NCI-H748 treated with DMSO at 0.1 percent for 48 hours (cell line): ENCODE data around the gene CRNKL1.
"Not testable (repeated sequence)": the region's sequence is repeated elsewhere in the genome, so short reads cannot be mapped to it uniquely, and the experiment has no call there.

Experiments
- DNase-seq: peaks from one replicate; lab custom pipeline; 2025; lab: John Stamatoyannopoulos, UW

Gene CRNKL1

DNA sequence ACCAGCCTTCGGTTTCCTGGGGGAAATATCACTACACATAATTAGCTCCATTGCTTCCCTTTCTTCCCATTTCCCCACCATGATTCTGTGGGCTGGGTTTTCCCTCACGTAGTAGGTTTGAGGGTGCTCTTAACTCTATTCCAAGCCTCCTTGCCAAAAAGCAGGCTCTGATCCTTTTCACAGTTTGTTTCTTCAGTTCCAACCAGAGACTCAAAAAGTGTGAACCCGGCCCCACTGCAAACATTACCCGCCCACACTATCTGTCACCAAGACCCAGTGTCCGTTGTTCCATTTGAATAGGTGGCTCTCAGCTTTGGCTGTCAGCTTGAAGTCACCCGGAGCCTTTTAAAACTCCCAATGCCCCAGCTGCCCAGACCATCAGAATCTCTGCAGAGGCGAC is 46.9 kb downstream of the CRNKL1 start:
- no peak for DNase-seq

DNA sequence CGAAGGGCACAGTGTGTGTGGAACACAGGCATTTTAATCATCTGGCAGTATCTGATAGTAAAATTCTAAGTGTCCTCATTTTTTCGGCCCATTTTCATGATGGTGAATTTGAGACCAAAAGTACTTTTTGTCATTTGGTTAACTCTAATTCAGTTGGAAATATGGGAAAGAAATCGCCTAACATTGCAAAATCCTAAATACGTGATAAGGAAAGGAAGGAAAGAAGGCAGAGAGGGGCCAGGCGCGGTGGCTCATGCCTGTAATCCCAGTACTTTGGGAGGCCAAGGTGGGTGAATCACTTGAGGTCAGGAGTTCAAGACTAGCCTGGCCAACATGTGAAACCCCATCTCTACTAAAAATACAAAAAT is 48.3 kb downstream of the CRNKL1 start:
- not testable (repeated sequence) for DNase-seq

DNA sequence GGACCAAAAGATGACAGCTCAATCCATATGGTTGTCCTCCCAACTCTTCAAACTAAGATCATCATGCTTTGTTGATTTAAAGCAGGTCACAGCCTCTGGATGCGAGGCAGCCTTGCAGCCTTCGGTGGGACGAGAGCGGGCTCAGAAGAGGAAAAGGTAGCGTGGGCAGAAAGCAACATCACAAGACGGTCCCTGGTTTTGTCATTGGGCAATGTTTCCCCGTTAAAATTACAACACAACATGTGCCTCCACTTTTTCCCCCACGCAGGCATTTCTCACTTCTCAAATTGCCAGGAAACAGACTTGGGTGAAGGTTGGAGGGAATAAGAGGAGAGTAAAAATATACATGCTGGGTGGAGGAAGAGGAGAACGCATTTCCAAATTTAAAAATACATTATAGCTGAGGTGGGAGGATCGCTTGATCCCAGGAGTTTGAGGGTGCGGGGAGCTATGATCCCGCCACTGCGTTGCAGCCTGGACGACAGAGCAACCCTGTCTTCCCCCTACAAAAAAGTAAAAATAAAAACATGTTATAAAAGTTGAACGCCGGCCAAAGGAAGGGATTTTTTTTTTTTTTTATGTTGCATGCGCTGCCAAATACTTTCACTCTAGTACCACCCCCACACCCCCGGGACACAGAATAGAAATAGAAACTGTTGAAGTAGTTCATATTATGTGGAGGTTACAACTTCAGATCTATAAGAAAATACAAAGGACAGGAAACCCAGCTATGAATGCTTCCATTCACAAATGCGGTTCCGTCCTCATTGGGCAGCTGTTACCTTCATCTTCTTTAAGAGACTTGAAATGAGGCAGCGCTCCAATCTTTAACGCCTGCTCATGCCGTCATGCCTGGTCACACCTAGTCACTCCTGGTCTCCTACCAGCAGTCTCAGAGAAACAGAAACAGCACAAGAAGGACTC is 49.0 kb downstream of the CRNKL1 start:
- DNase-seq, result no peak

DNA sequence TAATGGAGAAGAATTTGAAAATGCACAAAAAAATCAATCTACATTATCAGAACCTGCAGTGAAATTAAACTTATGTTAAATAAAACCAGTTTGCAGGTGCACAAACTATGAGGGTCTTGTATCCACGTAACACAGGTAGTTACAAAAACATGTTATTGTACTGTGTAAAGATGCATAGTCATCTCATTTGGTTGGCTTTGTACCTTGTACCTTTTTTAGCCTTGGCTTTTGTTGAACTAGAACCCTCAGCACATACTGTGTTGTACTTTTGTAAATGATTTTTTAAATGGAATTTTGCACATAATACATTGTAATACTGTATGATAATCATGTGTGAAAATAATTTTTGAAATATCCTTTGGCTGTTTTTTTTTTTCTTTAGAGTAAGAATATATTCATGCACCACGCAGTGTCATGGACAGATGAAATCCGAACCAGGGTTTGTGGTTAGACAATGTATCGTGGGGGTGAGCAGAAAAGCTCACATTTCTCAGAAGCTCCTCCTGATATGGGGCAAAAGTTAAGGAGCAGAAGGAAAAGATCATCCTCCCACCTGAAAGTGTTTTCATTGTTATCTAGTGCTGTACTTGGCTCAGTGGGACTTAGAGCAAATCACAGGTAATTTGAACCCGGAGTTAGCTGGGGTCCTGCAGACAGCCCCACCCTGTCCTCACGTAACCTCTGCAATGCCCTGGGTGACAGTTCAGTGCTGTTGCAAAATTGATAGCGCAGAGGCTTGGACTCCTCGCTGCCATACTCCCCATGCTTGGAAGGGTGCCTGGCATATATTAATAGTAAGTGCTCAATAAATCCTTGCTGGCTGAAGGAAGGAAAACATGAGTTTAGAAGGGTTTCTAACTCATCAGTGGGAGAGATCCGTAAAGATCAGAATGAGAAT is 49.9 kb downstream of the CRNKL1 start:
- no peak for DNase-seq

DNA sequence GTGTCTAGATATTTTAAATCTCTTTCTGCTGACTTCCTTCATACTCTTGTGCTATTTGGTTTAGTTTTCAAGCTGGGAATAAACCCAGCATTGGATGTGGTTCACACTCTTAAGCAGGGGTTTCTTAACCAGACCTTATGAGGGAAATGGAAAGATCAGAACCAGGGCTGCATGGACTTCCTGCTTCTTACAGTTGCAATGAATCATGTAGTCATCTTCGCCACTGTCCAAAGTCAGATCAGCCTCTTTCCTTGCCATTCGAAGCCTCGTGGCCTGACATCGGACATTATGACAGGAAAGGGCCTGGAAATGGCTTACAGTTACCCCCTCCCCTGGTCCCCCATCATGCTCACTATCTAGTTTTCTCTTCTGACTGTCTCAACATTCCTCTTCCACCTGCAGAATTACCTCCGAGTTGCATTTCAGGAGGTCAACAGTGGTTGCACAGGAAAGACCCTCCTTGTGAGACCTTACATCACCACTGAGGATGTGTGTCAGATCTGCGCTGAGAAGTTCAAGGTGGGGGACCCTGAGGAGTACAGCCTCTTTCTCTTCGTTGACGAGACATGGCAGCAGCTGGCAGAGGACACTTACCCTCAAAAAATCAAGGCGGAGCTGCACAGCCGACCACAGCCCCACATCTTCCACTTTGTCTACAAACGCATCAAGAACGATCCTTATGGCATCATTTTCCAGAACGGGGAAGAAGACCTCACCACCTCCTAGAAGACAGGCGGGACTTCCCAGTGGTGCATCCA is 51.9 kb downstream of the CRNKL1 start:
- DNase-seq, result no peak

DNA sequence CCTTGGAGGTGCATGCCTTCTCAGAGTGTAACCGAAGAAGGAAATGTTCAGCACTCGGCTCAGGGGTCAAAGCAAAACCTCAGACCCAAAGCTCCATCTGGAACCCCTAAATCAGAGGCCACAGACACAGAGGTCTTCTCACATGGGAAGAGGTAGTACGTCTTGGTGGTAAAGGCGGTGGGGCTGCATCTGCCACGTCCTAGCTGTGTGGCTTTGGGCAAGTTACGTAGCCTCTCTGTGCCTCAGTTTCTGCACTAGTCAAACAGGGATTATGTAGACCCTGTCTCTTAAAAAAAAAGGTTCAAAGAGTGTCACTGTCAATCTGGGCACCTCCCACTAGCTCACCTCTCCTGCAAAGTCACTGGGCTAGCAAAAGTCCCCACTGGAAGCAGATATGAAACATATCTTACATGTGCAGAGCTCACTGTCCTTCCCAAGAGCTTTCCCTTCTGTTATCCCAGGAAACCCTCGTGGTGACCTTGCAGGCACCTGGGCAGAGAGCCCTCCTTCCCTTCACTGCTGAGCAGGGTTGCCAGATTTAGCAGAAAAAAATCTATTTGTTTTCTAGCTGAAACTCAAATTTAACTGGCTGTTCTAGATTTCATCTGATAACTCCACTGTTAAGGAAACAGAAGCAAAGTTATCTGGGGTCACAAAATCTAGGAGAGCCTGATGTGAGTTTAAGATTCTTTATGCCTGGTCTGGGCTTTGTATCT is 53.1 kb downstream of the CRNKL1 start:
- DNase-seq, result no peak

DNA sequence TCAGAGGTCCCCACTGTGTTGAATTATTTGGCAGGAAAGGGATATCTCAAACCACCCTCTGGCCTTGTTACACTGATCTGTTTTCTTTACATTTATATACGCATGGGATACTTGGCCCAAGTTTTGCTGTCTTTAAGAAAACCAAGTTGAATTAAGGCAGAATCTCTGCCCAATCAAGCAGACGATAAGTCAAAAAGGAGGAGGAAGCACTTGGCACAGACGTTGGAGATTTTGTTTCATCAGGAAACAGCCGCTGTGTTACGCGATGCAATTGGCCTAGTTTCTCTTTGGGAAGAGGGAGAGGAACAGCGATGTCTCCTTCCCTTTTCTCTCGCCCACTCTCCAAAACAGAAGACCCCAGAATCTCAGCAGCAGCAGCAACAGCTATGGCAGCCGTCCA is 55.3 kb downstream of the CRNKL1 start:
- DNase-seq, result no peak

DNA sequence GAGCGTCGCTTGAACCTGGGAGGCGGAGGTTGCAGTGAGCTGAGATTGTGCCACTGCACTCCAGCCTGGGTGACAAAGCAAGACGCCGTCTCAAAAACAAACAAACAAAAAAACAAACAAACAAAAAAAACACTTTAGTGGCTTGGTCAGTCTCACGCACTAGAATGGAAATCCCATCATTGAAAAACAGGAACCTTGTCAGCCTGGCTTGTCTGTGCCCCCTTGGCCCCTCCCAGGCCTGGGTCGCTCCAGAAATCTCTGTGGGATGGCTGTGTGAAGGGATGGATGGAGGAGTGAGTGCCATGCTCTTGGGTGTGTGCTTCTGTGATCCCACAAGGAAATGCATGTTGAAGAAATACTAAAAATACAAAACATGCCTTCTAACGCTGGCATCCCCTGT is 56.0 kb downstream of the CRNKL1 start:
- DNase-seq, result no peak

DNA sequence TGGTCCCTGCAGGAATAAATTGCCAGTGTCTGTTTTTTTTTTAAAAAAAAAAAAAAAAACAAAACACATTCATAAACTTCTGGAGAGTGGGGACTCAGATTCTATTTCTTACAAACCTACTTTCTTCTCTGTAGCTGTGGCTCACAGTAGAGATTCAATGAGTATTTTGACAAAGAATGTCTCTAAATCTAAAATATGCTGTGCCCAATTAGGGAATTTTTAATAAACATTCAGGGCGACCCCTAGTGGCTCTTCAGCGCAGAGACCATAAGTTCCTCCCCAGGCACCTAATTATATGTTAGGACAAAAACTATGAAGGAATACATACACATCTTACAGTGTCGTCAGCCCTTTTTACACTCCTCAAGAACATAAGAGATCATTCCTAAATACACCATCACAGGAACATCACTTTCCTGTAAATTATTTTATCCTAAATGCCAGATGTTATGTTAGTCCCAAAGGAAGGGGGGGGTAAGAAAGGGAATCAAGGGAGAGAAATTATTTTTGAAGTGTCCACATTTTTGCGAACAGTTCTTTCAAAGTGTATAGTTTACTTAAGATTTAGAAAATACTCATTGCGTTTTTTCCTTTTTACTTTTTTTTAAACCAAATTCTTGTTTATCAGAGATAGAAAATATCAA is 56.9 kb downstream of the CRNKL1 start:
- DNase-seq, result peak; percentile 88

DNA sequence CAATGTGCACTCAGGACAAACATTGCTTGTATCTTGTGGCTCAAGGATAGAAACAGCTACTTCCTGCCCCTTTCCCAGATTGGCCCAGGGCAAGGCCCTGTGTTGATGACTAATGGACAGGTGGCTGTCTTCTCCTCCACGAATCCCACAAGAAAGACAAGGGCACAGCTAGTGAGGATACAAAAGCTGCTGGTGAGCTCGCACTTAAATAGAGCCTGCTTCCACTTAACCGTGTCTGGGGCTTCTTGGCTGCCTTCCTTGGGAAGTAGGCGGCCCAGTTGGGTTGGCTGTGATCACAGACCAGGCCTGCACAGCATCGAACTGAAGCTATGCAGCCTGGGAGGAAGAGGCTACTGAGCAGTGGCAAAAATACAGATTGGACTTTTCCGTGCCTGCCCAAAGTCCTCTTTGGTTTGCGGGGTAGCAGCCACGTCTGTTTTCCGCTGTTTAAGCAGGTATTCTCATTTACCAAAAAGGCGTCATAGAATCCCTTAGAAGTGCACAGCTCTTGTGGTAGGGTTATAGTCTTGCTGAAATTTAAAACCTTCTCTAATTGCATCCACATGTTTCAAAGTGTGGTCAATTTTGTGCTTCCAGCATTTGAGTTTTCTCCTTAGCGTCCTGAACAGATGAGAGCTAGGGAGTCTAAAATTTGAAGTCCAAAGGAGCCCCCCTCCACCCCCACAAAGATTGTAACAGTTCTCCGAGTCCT is 58.2 kb downstream of the CRNKL1 start:
- no peak for DNase-seq

DNA sequence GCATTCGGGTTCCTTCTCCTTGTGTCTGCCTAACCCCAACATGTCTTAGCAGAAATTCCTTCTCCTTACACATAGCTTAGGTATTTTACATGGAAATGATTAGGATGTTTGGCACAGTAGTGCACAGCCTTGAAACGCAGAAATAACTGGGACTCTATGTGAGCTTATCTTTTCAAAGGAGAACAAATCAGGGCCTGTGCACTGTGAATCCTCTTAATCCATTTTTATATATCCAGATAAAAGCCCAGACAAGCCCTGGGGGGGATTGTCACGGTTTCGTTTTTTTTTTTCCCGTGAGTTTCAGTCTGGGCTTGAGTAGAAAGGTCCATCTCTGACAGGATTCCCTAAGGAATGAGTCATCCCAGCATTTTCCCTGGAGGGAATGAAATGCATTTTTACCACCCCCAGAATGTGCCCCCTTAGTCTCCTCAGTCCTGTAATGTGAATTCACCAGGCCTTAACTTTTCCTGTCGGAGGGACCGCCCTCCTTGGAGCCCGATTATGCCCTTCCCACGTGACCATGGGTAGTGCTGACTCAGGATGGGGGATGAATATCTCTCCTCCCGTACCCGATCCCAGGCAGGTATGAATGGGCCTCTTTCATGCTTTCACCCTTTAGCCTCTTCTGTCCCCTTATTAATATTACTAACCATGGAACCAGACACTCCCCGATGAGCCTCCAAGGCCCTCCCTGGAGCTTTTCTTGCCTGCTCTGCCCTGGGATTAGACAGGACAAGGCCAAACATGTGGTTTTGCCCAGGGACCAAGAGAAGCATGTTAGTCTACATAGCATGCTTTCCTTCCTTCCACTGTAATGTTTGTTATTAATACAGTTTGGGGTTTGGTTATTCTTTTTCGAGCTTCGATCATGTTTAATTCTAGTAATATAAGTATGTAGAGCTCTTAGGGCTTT is 59.0 kb downstream of the CRNKL1 start:
- no peak for DNase-seq

DNA sequence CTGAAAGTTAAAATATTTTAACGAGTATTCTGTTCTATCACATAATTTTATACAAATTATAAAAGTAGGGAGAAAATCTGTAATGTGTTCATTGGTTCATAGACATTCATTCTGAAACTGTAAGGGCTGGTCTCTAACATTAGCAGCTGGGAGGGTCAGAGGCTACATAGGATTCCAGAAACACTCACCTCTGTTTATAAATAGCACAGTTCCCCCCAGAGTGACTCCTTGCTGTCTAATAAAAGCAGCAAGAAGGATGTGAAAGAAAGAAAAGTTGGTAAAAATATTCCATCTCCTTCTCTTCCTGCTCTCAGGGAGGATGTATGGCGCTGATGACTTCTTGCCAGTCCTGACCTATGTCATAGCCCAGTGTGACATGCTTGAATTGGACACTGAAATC is 60.4 kb downstream of the CRNKL1 start:
- no peak for DNase-seq

DNA sequence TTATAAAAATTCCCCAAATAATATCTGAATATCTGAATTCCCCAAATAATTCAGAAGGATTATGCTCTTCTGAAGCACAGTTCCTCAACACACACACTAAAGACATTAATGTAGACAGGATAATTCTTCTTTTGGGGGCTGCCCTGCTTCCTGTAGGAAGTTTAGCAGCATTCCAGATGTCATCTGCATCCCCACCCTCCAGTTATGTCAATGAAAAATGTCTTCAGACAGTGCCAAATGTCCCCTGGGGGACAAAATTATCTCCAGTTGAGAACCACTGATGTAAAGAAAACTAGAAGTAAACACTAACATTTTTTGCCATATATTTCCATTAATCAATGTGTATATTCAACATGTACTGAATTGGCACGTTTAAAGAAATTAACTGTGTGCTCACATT is 61.0 kb downstream of the CRNKL1 start:
- DNase-seq, result no peak

DNA sequence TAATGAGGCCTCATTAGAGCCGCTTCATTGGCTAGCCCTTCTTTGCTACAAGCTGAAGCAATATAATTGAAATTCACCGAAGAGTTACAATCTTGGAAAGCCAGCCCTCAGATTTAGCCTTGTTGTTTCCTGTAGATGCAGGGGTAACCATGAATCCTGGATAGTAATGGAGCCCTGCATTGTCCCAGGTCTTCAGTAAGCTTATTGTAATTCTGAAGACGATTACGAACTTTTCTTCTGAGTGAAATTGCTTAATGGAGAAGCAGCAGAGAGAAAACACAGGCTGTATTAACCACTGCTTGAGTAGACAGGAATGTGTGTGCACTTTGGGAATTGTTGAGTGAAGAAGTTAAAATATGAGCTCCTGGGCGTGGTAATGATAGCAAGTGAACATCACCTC is 61.4 kb downstream of the CRNKL1 start:
- no peak for DNase-seq

DNA sequence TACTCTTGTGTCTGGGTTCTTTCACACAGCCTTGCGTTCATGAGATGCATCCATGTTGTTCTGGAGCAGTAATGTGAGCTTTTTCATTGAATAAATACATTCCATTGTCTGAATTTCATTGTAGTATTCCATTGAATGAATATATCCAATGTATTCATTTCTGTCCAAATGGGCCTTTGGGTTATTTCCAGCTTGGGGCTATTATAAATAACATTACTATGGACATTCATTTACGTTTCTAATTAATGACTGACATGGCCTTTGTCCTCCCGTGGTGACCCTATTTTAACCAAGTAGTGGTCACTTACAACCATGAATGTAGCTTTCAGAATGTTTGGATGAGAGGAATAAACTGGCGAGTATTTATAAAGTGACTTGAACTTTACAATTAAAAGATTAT is 65.2 kb downstream of the CRNKL1 start:
- no peak for DNase-seq

DNA sequence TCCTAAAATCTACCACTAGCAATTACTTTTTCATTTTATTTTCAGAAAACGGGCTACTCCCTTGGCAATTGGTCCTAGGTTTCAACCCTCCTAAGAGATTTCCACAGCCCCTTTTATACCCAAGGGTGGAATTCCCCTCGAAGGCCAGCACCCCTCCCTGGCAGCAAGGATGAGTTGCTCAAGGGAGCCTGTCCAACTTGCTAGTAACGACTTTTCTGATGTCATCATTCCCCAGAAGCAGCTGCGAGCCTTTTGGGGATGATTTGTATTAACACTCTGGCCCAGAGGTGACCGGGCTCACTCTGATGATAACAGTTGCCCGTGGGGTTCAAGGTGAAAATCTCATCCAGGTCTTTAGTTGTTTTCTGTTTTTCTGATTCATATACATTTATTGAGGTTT is 65.8 kb downstream of the CRNKL1 start:
- no peak for DNase-seq
